ENCODE measurements around the gene SH3RF3. TPM values are rescaled to one million over a fixed set of nuclear protein-coding genes. Genes with fewer than 3 reads are reported as not detected.

The SH3RF3 gene
- total RNA-seq, 2 donors from 2014 or later: 1.5 to 1.8 TPM

DNA sequence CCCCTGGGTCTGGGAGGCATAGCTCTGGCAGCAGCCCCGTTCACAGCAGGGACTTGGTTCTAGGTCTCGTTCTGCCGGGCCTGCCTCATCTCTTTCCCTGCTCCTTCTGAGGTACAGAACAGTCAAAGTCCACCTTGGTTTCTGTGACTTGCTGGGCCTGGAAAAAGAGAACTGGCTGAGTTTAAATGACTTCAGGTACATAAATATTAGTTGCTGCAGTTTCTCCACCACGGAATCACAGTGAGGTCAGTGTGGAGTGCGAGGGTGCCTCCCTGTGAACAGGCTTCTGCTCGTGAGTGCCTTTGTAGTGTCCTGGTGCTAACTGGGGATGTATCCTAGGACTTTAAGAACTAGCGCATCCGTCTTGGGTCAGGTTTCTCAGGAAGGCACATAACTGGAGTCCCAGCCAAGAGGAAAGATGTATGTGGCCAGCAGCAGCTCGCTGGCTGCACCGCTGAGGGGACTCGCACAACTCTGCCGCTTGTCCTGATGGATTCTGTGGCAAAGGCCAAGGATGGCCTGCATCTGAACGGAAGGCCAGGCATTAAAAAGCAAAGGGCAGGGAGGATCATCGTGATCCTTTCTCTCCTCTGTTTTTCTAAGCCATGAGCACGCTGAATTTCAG is 188.6 kb downstream of the SH3RF3 start:
- peaks cover 18% of the 10 kb centered on the region for H3K4me1 Mint-ChIP-seq
- H3K36me3 Mint-ChIP-seq (ENCODE audit: low read depth): no peaks in the 10 kb centered on the region
- H3K36me3 ChIP-seq (ENCODE audit: control insufficient read depth, insufficient read depth, low read length): no peaks in the 10 kb centered on the region
- no peak overlapping the region for H3K4me3 Mint-ChIP-seq
- no peaks in the 10 kb centered on the region for H3K27me3 Mint-ChIP-seq (ENCODE audit: insufficient read depth)
- no peaks in the 10 kb centered on the region for H3K27me3 ChIP-seq (ENCODE audit: control insufficient read depth, insufficient read depth, low read length, poor library complexity, severe bottlenecking)
- no peak overlapping the region for H3K4me3 ChIP-seq (ENCODE audit: low read length)
- no peak overlapping the region for H3K9ac ChIP-seq (ENCODE audit: extremely low read depth, low read length, poor library complexity, severe bottlenecking)
- TF ChIP-seq, protein P1, sequence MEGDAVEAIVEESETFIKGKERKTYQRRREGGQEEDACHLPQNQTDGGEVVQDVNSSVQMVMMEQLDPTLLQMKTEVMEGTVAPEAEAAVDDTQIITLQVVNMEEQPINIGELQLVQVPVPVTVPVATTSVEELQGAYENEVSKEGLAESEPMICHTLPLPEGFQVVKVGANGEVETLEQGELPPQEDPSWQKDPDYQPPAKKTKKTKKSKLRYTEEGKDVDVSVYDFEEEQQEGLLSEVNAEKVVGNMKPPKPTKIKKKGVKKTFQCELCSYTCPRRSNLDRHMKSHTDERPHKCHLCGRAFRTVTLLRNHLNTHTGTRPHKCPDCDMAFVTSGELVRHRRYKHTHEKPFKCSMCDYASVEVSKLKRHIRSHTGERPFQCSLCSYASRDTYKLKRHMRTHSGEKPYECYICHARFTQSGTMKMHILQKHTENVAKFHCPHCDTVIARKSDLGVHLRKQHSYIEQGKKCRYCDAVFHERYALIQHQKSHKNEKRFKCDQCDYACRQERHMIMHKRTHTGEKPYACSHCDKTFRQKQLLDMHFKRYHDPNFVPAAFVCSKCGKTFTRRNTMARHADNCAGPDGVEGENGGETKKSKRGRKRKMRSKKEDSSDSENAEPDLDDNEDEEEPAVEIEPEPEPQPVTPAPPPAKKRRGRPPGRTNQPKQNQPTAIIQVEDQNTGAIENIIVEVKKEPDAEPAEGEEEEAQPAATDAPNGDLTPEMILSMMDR (conservative IDR thresholded peaks at IDR 0.05): no peak
- H3K9me3 Mint-ChIP-seq: no peaks in the 10 kb centered on the region
- H3K4me1 ChIP-seq (ENCODE audit: control insufficient read depth, insufficient read depth, low read length): peaks cover 6% of the 10 kb centered on the region
- DNase-seq: no peak
- 89 to 94% methylated on average over 13 to 15 of the region's 15 CpGs for WGBS, 2 experiments (ENCODE audit: insufficient coverage in 1 of 2, insufficient read length in 1 of 2)
- H3K9me3 ChIP-seq (ENCODE audit: control insufficient read depth, low read length): no peaks in the 10 kb centered on the region
- H3K27ac Mint-ChIP-seq: peak overlapping the region; percentile 35
- H3K27ac ChIP-seq (ENCODE audit: low read depth, low read length): no peak overlapping the region

DNA sequence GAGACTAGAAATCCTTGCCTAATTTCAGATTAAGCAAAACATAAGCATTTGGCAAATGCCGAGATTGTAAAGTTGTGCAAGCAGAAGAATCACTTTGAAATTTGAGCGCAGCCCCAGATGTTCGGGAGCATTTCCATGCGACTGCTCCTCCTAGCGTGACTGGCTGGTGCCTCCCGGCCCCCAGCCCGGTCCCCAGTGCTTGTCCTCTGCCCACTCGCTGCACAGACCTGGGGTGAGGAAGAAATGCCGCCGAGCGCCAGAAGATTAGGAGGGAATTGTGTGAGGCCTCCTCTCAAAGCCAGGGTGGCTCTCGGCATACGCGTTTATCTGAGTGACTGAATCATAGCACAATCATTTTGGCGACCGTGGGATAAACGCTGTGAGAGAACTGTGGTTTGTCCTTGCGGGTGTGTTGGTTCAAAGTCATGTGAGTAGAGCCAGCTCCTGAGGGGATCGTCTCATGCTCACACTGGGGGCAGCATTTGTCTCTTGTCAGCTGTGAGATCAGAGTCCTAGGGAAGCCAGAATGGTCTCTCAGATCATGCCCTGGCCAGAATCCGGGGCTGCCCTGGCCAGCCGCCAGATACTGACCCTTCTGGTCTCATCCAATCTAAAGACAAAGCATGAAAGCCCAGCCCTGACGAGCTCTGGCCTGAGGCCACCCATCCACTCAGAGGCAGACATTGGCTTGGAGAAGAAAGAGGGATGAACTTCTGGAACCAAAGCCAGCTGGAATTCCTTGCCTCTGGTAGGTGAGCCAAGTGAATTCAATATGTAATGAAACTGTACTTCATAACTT is 189.3 kb downstream of the SH3RF3 start:
- H3K4me3 Mint-ChIP-seq: no peak overlapping the region
- H3K27me3 Mint-ChIP-seq (ENCODE audit: insufficient read depth): no peaks in the 10 kb centered on the region
- Histone ChIP-seq H3K4me1 (ENCODE audit: control insufficient read depth, insufficient read depth, low read length) (peaks cover 6% of the 10 kb centered on the region), H3K9me3 (ENCODE audit: control insufficient read depth, low read length) (no peaks in the 10 kb centered on the region), H3K4me3 (ENCODE audit: low read length) (no peak overlapping the region), H3K36me3 (ENCODE audit: control insufficient read depth, insufficient read depth, low read length) (no peaks in the 10 kb centered on the region), H3K9ac (ENCODE audit: extremely low read depth, low read length, poor library complexity, severe bottlenecking) (no peak overlapping the region), H3K27ac (ENCODE audit: low read depth, low read length) (peak overlapping the region; percentile 55), H3K27me3 (ENCODE audit: control insufficient read depth, insufficient read depth, low read length, poor library complexity, severe bottlenecking) (no peaks in the 10 kb centered on the region)
- H3K4me1 Mint-ChIP-seq: peaks cover 18% of the 10 kb centered on the region
- peak overlapping the region; percentile 9 for H3K27ac Mint-ChIP-seq
- H3K36me3 Mint-ChIP-seq (ENCODE audit: low read depth): no peaks in the 10 kb centered on the region
- TF ChIP-seq, protein P1 (conservative IDR thresholded peaks at IDR 0.05): no peak
- no peaks in the 10 kb centered on the region for H3K9me3 Mint-ChIP-seq
- WGBS, 2 experiments (ENCODE audit: insufficient coverage in 1 of 2, insufficient read length in 1 of 2): 88 to 93% methylated on average over 20 to 22 of the region's 22 CpGs
- no peak for DNase-seq

DNA sequence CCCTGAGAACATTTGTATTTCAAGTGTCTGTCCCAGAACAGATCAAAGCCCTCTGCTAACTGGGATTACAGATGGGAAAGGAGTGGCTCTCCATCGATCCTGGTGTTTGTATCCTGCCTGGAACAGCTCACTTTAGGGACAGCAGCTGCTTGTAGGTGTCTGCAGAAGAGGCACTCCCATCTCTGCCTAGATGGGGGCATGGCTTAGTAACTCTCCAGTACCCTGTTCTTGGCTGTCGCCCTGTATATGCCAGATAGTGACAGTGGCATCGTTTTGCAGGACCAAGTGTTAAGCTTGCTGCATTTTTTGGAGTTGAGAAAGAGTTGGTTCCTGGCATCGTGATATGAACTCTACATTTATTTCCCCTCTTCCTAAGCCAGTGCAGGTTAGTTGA is 189.9 kb downstream of the SH3RF3 start:
- no peak overlapping the region for H3K4me3 ChIP-seq (ENCODE audit: low read length)
- H3K36me3 ChIP-seq (ENCODE audit: control insufficient read depth, insufficient read depth, low read length): no peaks in the 10 kb centered on the region
- no peaks in the 10 kb centered on the region for H3K36me3 Mint-ChIP-seq (ENCODE audit: low read depth)
- no peaks in the 10 kb centered on the region for H3K27me3 ChIP-seq (ENCODE audit: control insufficient read depth, insufficient read depth, low read length, poor library complexity, severe bottlenecking)
- H3K4me3 Mint-ChIP-seq: no peak overlapping the region
- H3K4me1 ChIP-seq (ENCODE audit: control insufficient read depth, insufficient read depth, low read length): peaks cover 6% of the 10 kb centered on the region
- H3K4me1 Mint-ChIP-seq: peaks cover 18% of the 10 kb centered on the region
- no peaks in the 10 kb centered on the region for H3K9me3 ChIP-seq (ENCODE audit: control insufficient read depth, low read length)
- H3K27ac Mint-ChIP-seq: no peak overlapping the region
- H3K27ac ChIP-seq (ENCODE audit: low read depth, low read length): no peak overlapping the region
- TF ChIP-seq, protein P1 (conservative IDR thresholded peaks at IDR 0.05): no peak
- H3K27me3 Mint-ChIP-seq (ENCODE audit: insufficient read depth): no peaks in the 10 kb centered on the region
- no peak for DNase-seq
- 92 to 95% methylated on average over 4 of the region's 4 CpGs for WGBS, 2 experiments (ENCODE audit: insufficient coverage in 1 of 2, insufficient read length in 1 of 2)
- no peak overlapping the region for H3K9ac ChIP-seq (ENCODE audit: extremely low read depth, low read length, poor library complexity, severe bottlenecking)
- peaks cover 3% of the 10 kb centered on the region for H3K9me3 Mint-ChIP-seq
